GM23338 (cell line): ENCODE measurements around the gene GOLGA1. TPM values are rescaled to one million over a fixed set of nuclear protein-coding genes. Genes with fewer than 3 reads are reported as not detected.
A peak's percentile ranks its signal among the peaks of the same experiment; 100 is the strongest.

Source experiments
- ATAC-seq: fragments of 200-7000 bp; cut with Tn5 transposase; 3 replicates; pipeline ENCODE4 v1.9.1; 2020
- DNase-seq: peaks from one replicate; pipeline ENCODE4 v3.0.0-alpha.2; 2015; ENCODE audit warnings: low spot score
- H2AFZ ChIP-seq: fragments of 200-600 bp; sonication (generic); 2 replicates; pipeline ENCODE4 v1.8.0; 2016; ENCODE audit warnings: antibody characterized with exemption, mild to moderate bottlenecking, moderate library complexity
- H3F3A ChIP-seq: fragments of 200-600 bp; sonication (generic); replicated peaks from 2 replicates; pipeline ENCODE4 v1.8.0; 2017; ENCODE audit warnings: antibody characterized with exemption, mixed run types, low read depth
- H3K27ac ChIP-seq: fragments of 200-600 bp; sonication (generic); 2 replicates; pipeline ENCODE4 v1.6.1; 2016; ENCODE audit warnings: low read depth
- H3K27me3 ChIP-seq: fragments of 200-600 bp; sonication (generic); 2 replicates; pipeline ENCODE4 v1.8.0; 2016; ENCODE audit warnings: mild to moderate bottlenecking, mixed run types, moderate library complexity; ENCODE audit not compliant: insufficient read depth
- H3K36me3 ChIP-seq: fragments of 200-600 bp; sonication (generic); 2 replicates; pipeline ENCODE4 v1.8.0; 2016; ENCODE audit warnings: mild to moderate bottlenecking; ENCODE audit not compliant: insufficient read depth
- H3K4me1 ChIP-seq: fragments of 200-600 bp; sonication (generic); 2 replicates; pipeline ENCODE4 v1.8.0; 2016; ENCODE audit warnings: mild to moderate bottlenecking, moderate library complexity; ENCODE audit not compliant: insufficient read depth
- H3K4me2 ChIP-seq: fragments of 200-600 bp; sonication (generic); 2 replicates; pipeline ENCODE4 v1.7.1; 2017; ENCODE audit warnings: mixed run types
- H3K4me3 ChIP-seq: fragments of 200-600 bp; sonication (generic); 2 replicates; pipeline ENCODE4 v1.6.1; 2016; ENCODE audit warnings: mixed run types
- H3K79me2 ChIP-seq: fragments of 200-600 bp; sonication (generic); replicated peaks from 2 replicates; pipeline ENCODE4 v1.8.0; 2017; ENCODE audit warnings: mild to moderate bottlenecking; ENCODE audit not compliant: insufficient read depth
- H3K9me2 ChIP-seq: fragments of 200-600 bp; sonication (generic); 2 replicates; pipeline ENCODE4 v1.8.0; 2017; ENCODE audit not compliant: insufficient read depth
- H4K20me1 ChIP-seq: fragments of 200-600 bp; sonication (generic); replicated peaks from 2 replicates; pipeline ENCODE4 v1.8.0; 2017; ENCODE audit warnings: mild to moderate bottlenecking; ENCODE audit not compliant: insufficient read depth
- H3K27ac Mint-ChIP-seq: 2 replicates; pipeline ENCODE4 v1.8.0; 2020; ENCODE audit warnings: inconsistent platforms, mild to moderate bottlenecking, moderate library complexity, mixed read lengths
- H3K27me3 Mint-ChIP-seq: 3 replicates; pipeline ENCODE4 v1.8.0; 2022; ENCODE audit warnings: low read depth, mild to moderate bottlenecking, moderate library complexity, mixed read lengths, inconsistent platforms; ENCODE audit not compliant: insufficient read depth, poor library complexity
- H3K36me3 Mint-ChIP-seq: 3 replicates; pipeline ENCODE4 v1.8.0; 2021; ENCODE audit warnings: low read depth, mild to moderate bottlenecking, inconsistent platforms, moderate library complexity, mixed read lengths
- H3K4me1 Mint-ChIP-seq: 3 replicates; pipeline ENCODE4 v1.8.0; 2020; ENCODE audit warnings: mild to moderate bottlenecking, inconsistent platforms, mixed read lengths
- H3K4me3 Mint-ChIP-seq: 3 replicates; pipeline ENCODE4 v1.8.0; 2021; ENCODE audit warnings: moderate library complexity, mild to moderate bottlenecking, inconsistent platforms, mixed read lengths
- H3K9me3 Mint-ChIP-seq: 3 replicates; pipeline ENCODE4 v1.8.0; 2020; ENCODE audit warnings: moderate library complexity, mild to moderate bottlenecking, inconsistent platforms, mixed read lengths
- CREB1 ChIP-seq: fragments of 250-450 bp; sonication (Bioruptor Pico); IDR thresholded peaks from 2 replicates; pipeline ENCODE4 v1.5.0; 2020; ENCODE audit warnings: low read depth, mild to moderate bottlenecking, moderate library complexity
- CTCF ChIP-seq, 2 experiments: fragments of 200-600 bp in 1 of 2; sonication (generic) in 1 of 2; conservative IDR thresholded peaks; 2 replicates each; pipeline versions ENCODE4 v1.5.1 to v1.6.1; 2016 to 2017; ENCODE audit warnings: antibody characterized with exemption in 2 of 2, low read depth in 2 of 2, mild to moderate bottlenecking in 2 of 2, moderate library complexity in 1 of 2
- ETS1 ChIP-seq: IDR thresholded peaks from 2 replicates; pipeline ENCODE4 v1.6.1; 2016; ENCODE audit warnings: antibody characterized with exemption
- EZH2 ChIP-seq: fragments of 200-600 bp; sonication (generic); IDR thresholded peaks from one replicate; pipeline ENCODE4 v1.8.0; 2017; ENCODE audit warnings: antibody characterized with exemption, mild to moderate bottlenecking, low read depth; ENCODE audit not compliant: unreplicated experiment
- EZH2phosphoT487 ChIP-seq: fragments of 200-600 bp; sonication (generic); IDR thresholded peaks from one replicate; pipeline ENCODE4 v1.8.1; 2018; ENCODE audit warnings: antibody characterized with exemption; ENCODE audit not compliant: unreplicated experiment
- JUNB ChIP-seq: IDR thresholded peaks from one replicate; pipeline ENCODE4 v1.6.1; 2016; ENCODE audit warnings: antibody characterized with exemption; ENCODE audit not compliant: unreplicated experiment
- NANOG ChIP-seq: IDR thresholded peaks from 2 replicates; pipeline ENCODE4 v1.6.1; 2016; ENCODE audit warnings: antibody characterized with exemption, borderline replicate concordance
- POLR2AphosphoS5 ChIP-seq: IDR thresholded peaks from 2 replicates; pipeline ENCODE4 v1.6.1; 2016; ENCODE audit warnings: antibody characterized with exemption, low read depth
- STAT1 ChIP-seq: IDR thresholded peaks from one replicate; pipeline ENCODE4 v1.6.1; 2016; ENCODE audit warnings: antibody characterized with exemption; ENCODE audit not compliant: unreplicated experiment
- ZNF114 ChIP-seq: fragments of 250-450 bp; sonication (Bioruptor Pico); IDR thresholded peaks from 2 replicates; pipeline ENCODE4 v1.5.0; 2020; ENCODE audit warnings: mild to moderate bottlenecking, moderate library complexity
- ZNF462 ChIP-seq: fragments of 250-450 bp; sonication (Bioruptor Pico); IDR thresholded peaks from 2 replicates; pipeline ENCODE4 v1.5.0; 2020; ENCODE audit warnings: mild to moderate bottlenecking, moderate library complexity
- polyA plus RNA-seq: library from polyadenylated mRNA; unstranded; fragments of >200 nt; fragmentation: Nextera tagmentation; extraction: Ambion mirVana; gene quantifications from 2 replicates; pipeline ENCODE4 v1.2.1, GENCODE V29; 2016
- total RNA-seq: library from RNA; depleted of rRNA; stranded (reverse); fragments of >200 nt; shearing (Covaris generic); gene quantifications from 2 replicates; pipeline ENCODE4 v1.2.3, GENCODE V29; 2014

The GOLGA1 gene
- total and polyA plus RNA-seq, 2 experiments from 2014 or later = 6.1 to 8.0 TPM

GRCh38 chr9:124861342-124862229, 79.3 kb downstream of the GOLGA1 start, which contains the start of the genes ARPC5L and RPL35:
Gene ARPC5L (plus strand): TSS chr9:124862130. CDS start chr9:124869291, 7,161 bp downstream.
Gene RPL35 (minus strand): TSS chr9:124861957. CDS start chr9:124861912, 45 bp downstream.
- peaks cover 3% of the 10 kb centered on the region; the same call in 1 of the 3 replicates for H3K9me3 Mint-ChIP-seq
- peak; percentile 97 for DNase-seq
- TF ChIP-seq ZNF462 = no peak
- TF ChIP-seq ZNF114 (CRISPR knock-in tag) = no peak
- no peak for TF ChIP-seq EZH2
- no peak for TF ChIP-seq STAT1
- peak; percentile 85 for TF ChIP-seq ETS1
- peak; percentile 99 for TF ChIP-seq POLR2AphosphoS5
- TF ChIP-seq CTCF (conservative IDR thresholded peaks at IDR 0.05; ENCODE audit: low read depth in 2 of 2) = no peak; a peak in 2 of 4 replicates
- TF ChIP-seq JUNB = no peak
- TF ChIP-seq NANOG = no peak
- TF ChIP-seq CREB1 (CRISPR knock-in tag) = peak; percentile 59
- TF ChIP-seq EZH2phosphoT487 = no peak
- H3K4me1 Mint-ChIP-seq = peaks cover 23% of the 10 kb centered on the region
- Histone ChIP-seq H2AFZ (peak within 1 kb of the TSS; percentile 95), H3K27me3 (no peaks in the 10 kb centered on the region), H3K9me2 (no peaks in the 10 kb centered on the region), H3F3A (peaks cover 51% of the 10 kb centered on the region), H3K36me3 (peaks cover 32% of the 10 kb centered on the region), H3K79me2 (peaks cover 32% of the 10 kb centered on the region), H4K20me1 (peaks cover 36% of the 10 kb centered on the region), H3K4me1 (peaks cover 18% of the 10 kb centered on the region), H3K4me2 (peak within 1 kb of the TSS; percentile 99), H3K27ac (peak within 1 kb of the TSS; percentile 91), H3K4me3 (peak within 1 kb of the TSS; percentile 99)
- peaks cover 52% of the 10 kb centered on the region for H3K36me3 Mint-ChIP-seq
- H3K27ac Mint-ChIP-seq = peak within 1 kb of the TSS; percentile 89
- H3K27me3 Mint-ChIP-seq = peaks cover 26% of the 10 kb centered on the region
- peak; percentile 89 for ATAC-seq
- H3K4me3 Mint-ChIP-seq = peak within 1 kb of the TSS; percentile 97
